ENCODE measurements around the gene CUBN.

Gene CUBN

DNA sequence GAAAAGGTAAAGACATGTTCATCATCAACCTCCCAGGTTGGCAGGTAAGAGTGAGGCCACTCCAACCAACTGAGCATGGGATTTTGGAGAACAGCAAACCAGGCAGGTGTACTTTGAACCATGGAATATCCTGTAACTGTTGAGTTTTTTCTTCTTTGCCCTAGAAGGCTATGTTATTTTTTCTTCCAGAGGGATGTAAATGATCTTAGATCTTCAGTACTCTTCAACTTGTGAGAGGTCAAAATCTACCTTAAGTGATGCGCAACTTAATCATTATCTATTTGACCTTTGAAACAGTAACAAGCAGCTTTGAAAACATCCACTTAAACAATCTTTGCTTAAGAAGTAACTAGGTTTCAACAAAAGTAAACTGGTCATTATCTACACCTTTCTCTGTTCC, at the start of gene CUBN:
Gene CUBN (minus strand): TSS at position 71 of the 400 bp plus-strand sequence. CDS start 46 bp downstream, at position 25.
- DNase-seq: no peak

DNA sequence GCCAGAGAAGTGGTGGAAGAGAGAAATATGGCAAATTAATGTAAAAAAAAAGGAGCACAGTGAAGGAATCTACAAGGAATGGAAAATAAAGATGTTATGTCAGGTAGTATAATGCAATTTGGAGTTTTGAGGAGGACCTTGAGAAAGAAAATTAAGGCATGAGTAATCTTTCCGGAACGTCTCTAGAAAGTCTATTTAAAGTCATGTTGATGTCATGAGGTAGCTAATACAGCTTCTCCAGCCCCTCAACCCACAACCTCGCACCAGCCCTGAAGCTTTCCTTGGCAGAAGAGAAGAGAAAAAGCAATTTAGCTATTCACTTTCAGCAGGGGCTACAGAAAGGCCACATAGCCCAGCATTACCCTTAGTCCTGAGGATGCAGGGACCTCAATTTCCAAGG, 49.4 kb upstream of the CUBN start:
- no peak for DNase-seq

DNA sequence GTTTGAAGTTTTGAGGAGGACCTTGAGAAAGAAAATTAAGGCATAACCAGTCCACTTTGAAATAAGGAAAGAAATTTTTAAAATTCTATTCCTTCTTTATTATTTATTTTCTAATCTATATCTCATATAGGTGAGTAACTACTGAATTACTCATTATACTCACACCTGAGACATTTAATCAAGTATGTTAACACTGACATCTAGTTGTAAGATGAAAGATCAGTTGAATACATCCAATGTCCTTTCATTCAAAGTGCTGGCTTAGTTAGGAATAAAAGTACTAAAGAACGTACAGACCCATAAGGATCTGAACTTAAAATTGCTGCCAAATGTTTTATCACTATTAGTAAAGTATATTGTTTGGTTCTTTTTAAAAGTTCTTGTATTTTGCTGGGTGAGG, 48.4 kb upstream of the CUBN start:
- DNase-seq: no peak

- no peak for DNase-seq
Measured at GRCh38 chr10:17177014-17177413, 47.4 kb upstream of the CUBN start.

- DNase-seq: no peak
Measured at GRCh38 chr10:17176091-17176490, 46.5 kb upstream of the CUBN start.

- no peak for DNase-seq
Measured at GRCh38 chr10:17175551-17175950, 45.9 kb upstream of the CUBN start.

DNA sequence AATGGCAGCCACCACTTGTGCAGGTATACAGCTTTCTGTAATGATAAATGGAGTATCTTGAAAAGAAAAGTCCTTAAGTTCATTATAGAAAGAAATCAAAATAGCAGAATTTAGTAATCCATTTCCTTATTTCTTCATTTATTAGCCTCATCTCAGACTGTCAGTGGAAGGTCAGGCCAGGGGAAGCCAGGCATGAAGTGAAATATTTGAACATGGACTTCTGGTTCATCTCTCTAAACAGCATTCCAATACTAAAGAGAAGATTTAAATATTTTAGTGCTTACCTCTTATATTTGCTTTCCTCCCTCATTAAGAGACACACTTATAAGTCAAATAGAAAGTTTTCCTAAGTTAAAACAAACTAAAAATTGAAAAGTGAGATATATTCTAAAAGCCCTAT, 45.0 kb upstream of the CUBN start:
- DNase-seq: no peak

GRCh38 chr10:17171141-17171641, 41.6 kb upstream of the CUBN start:
- DNase-seq: no peak

DNA sequence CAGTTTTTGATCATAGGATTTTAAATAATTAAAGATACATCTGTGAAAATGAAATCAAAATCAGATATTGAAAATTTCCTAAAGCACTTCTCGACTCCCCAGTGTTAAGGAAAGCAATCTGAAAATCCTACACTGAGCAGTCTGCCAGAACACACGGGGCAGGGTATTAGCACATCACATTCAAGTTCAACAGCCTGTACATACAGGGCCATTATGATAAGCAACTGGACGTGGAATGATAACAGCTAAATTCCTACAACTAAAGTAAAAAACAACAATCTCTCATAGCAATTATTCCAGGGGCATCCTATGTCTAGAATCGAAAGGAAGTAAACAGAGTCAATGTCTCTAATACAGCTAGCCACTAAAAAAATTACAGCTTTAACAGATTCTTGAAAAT, 40.2 kb upstream of the CUBN start:
- DNase-seq: no peak

- DNase-seq: no peak
Measured at GRCh38 chr10:17166699-17167098, 37.1 kb upstream of the CUBN start.

- no peak for DNase-seq
Measured at GRCh38 chr10:17162828-17163227, 33.2 kb upstream of the CUBN start.

DNA sequence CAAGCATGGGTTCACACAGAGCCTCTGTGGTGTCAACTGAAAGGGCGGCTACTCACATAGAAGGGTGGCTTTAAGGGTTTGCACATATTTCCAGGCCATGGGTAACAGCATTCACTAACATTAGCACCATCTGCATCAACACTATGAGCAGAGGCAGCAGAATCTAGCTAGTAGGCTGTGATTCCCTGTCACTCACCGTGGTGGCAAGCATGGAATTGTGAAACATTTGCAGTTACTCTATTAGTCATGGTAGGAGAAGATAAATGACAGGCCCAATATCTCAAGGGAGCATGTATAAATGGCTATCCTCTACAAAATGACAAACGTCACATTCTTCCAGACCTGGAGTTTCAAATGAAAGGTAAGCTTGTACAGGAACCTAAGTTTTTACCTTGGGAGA, 32.2 kb upstream of the CUBN start:
- DNase-seq: no peak

- DNase-seq: no peak
Measured at GRCh38 chr10:17157024-17157423, 27.4 kb upstream of the CUBN start.

GRCh38 chr10:17155826-17156225, 26.2 kb upstream of the CUBN start:
- DNase-seq: no peak

- DNase-seq: no peak
Measured at GRCh38 chr10:17154116-17154515, 24.5 kb upstream of the CUBN start.

DNA sequence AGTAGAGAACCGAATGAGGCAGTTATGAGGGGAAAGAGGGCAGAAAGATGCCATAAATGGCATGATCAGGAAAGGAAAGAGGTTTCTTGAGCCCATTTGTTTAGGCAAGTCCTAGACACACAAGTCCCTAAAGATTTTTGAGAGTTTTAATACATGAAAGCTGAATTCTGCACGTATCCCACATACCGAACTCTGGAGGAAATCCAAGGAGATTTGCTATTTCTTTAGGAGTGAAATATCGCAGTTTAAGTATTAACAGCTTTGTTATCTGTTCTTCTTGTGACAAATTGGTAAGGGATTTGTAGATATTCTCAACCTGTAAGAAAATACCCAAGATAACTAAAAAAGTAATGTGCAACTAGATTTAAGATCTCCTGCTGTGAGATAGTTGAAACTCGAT, 23.7 kb upstream of the CUBN start:
- no peak for DNase-seq

DNA sequence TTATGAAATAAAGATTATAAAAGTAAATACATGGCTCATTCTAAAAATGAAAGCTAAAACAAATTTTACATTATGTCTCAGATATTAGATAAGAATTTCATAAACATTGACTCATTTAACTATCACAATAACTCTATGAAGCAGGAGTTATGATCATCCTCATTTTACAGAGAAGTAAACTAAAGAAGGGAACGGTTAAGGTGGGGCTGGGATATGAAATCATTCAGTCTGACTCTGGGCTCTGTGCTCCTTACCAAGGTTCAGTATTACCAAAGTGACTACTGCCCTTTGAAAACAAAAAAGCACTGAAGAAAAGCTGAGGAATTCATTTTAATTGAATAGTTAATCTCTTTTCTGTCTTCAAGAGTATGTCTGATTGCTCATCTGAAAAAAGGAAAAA, 22.1 kb upstream of the CUBN start:
- no peak for DNase-seq

GRCh38 chr10:17147884-17148489, 18.4 kb upstream of the CUBN start:
- no peak for DNase-seq

- DNase-seq: no peak
Measured at GRCh38 chr10:17146892-17147291, 17.3 kb upstream of the CUBN start.

GRCh38 chr10:17145239-17145638, 15.6 kb upstream of the CUBN start:
- no peak for DNase-seq

DNA sequence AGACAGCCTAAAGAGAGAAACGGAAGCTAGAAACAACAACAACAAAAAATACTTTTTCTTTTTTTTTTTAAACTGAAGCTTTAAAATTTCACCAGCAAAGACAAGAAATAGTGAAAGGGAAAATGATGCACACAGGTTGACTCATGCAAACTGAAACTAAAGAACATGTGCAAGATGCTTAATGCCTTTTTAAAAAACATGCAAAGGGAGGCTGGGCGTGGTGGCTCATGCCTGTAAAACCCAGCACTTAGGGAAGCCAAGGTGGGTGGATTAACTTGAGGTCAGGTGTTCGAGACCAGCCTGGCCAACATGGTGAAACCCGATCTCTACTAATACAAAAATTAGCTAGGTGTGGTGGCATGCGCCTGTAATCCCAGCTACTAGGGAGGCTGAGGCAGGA, 15.1 kb upstream of the CUBN start:
- no peak for DNase-seq

DNA sequence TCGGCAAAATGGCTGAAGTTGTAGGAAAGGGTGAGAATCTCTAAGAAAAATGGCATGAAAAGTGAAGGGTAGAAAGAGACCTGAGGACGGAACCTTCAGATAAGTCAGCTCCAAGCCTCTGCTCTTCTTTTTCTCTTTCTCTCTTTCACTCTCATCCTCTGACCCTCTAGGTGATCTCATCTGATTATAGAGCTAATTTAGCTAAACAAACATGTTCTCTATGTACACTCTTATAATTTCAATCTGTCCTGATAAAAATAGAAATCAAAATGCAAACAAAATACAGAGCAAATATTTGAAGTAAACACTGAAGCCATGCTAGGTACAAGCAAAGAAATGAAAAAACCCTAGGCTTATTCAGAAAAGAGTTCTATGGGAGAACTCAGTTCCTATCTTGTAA, 14.4 kb upstream of the CUBN start:
- no peak for DNase-seq

DNA sequence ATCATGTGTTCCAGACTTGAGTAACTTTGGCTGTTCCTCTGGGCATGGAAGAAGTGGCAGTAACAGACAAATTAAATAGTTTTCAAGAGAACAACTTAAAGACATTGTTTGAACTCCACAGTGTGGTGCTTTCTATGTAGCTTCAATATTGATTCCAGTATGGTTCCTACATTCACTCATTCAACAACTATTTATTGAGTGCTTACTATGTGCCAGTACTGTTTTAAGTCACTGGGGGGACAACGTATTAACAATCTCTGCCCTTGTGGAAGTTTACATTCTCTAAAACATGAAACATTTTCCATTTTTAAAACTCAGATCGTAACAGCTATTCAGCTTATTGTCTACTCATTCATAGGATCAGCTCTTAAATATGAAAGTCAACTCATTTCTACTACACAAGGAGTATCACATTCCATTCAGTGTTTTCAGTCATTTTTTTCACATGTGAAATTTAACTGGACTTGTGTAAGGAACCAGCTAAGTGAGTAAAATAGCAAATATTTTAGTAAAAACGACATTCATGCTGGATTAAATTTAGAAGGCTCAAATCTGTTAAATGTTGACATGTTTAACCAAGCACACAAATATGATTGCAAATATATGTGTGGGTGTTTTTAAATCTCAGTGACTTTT, 13.6 kb upstream of the CUBN start:
- no peak for DNase-seq

DNA sequence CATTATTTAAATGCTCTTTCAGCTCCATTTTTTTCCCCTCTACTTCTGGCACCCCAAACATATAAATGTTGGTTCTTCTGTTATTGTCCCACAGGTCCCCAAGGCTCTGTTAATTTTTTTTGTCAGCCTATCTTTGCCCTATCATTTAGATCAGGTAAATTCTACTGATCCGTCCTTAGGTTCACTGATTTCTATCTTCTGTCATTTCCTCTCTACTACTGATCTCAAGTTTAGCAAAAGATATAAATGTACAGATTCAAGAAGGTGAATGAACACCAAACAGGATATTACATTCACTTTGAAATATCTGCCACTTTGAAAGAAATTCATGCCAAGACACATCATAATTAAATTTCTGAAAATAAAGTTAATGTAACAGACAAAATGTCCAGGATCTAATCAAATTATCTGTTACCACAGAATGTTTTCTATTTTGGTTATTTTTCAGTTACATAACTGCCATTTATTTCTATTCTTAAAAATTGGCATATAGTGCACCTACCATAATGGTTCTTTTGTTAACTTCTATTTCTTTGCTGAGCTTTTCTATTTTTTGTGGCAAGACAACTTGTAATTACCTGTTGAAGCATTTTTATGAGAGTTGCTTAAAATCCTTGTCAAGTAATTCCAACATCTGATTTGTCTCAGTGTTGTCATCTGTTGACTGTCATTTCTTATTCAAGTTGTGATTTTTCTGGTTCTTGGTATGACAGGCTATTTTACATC, 12.1 kb upstream of the CUBN start:
- no peak for DNase-seq

Measured in NCI-H2029 (cell line).